K562 (cell line): ENCODE results near the gene CPSF4. TPM values are rescaled to one million over a fixed set of nuclear protein-coding genes. Genes with fewer than 3 reads are reported as not detected.

Experiments used
- CREM ChIP-seq: IDR thresholded peaks from 2 replicates; pipeline ENCODE4 v1.6.1; 2014; ENCODE audit warnings: antibody characterized with exemption, low read depth
- DNMT1 ChIP-seq: fragments of 450-650 bp; IDR thresholded peaks from 2 replicates; pipeline ENCODE4 v1.6.1; 2016; ENCODE audit warnings: antibody characterized with exemption, mild to moderate bottlenecking
- EP400 ChIP-seq: fragments of 450-650 bp; IDR thresholded peaks from 2 replicates; pipeline ENCODE4 v1.6.1; 2017; ENCODE audit warnings: antibody characterized with exemption, mild to moderate bottlenecking, moderate library complexity
- JUNB ChIP-seq: fragments of 450-650 bp; formaldehyde crosslinking; conservative IDR thresholded peaks from 2 replicates; pipeline ENCODE4 v1.4.0; 2020; ENCODE audit warnings: mild to moderate bottlenecking
- NFRKB ChIP-seq: fragments of 450-650 bp; IDR thresholded peaks from 2 replicates; pipeline ENCODE4 v1.6.1; 2016; ENCODE audit warnings: low read depth
- PHF8 ChIP-seq: fragments of 200-600 bp; sonication (generic); IDR thresholded peaks from 2 replicates; pipeline ENCODE4 v1.6.1; 2012; ENCODE audit warnings: mixed run types, mild to moderate bottlenecking, inconsistent platforms, low read length, moderate library complexity, borderline replicate concordance
- RFX1 ChIP-seq: fragments of 450-650 bp; IDR thresholded peaks from 2 replicates; pipeline ENCODE4 v1.6.1; 2016; ENCODE audit warnings: mild to moderate bottlenecking, moderate library complexity
- SNRNP70 ChIP-seq: fragments of 200-400 bp; formaldehyde crosslinking; optimal IDR thresholded peaks from 2 replicates; pipeline ENCODE3; 2017; ENCODE audit warnings: low read depth, low read length
- TEAD1 ChIP-seq, 2 experiments: fragments of 450-650 bp in 1 of 2; sonication (generic) in 1 of 2; formaldehyde crosslinking; IDR thresholded peaks; 2 replicates each; pipeline versions ENCODE4 v1.4.0 to v1.8.0; 2020 to 2022; ENCODE audit warnings: mild to moderate bottlenecking in 2 of 2, missing genetic modification reagents in 1 of 2
- ZNF551 ChIP-seq: fragments of 250-450 bp; sonication (Bioruptor Pico); IDR thresholded peaks from 2 replicates; pipeline ENCODE4 v1.5.0; 2021; ENCODE audit warnings: mild to moderate bottlenecking, moderate library complexity
- polyA plus RNA-seq, 8 experiments: library from polyadenylated mRNA; depleted of rRNA in 4 of 8; stranded (reverse) in 5 of 8; unstranded in 3 of 8; fragments of >200 nt; fragmentation: Nextera tagmentation in 2 of 8; fragmentation: Illumina TruSeq in 1 of 8; extraction: Ambion mirVana in 2 of 8; extraction: Trizol in 1 of 8; gene quantifications; 2 replicates each; pipeline versions ENCODE4 v1.2.1 to v1.2.3, GENCODE V29; 2011 to 2014; ENCODE audit warnings: inconsistent platforms in 1 of 8, missing spikeins in 1 of 8
- total RNA-seq, 7 experiments: library from RNA; depleted of rRNA in 6 of 7; stranded (reverse); fragments of >200 nt in 6 of 7; fragmentation: Illumina TruSeq in 2 of 7; extraction: Trizol in 2 of 7; gene quantifications; 2 replicates each; pipeline versions ENCODE4 v1.2.1 to v1.2.3, GENCODE V29; 2011 to 2021; ENCODE audit warnings: low replicate concordance in 1 of 7
- TF ChIP-seq, protein P1 (sequence below), 2 experiments: fragments of 450-650 bp; formaldehyde crosslinking in 1 of 2; IDR thresholded peaks; 2 replicates each; pipeline versions ENCODE4 v1.4.0 to v1.6.1; 2014 to 2020; ENCODE audit warnings: mild to moderate bottlenecking in 2 of 2, borderline replicate concordance in 1 of 2, low read depth in 1 of 2
- TF ChIP-seq, protein P2 (sequence below): sonication (generic); formaldehyde crosslinking; IDR thresholded peaks from 2 replicates; pipeline ENCODE4 v1.8.1; 2022; ENCODE audit warnings: missing genetic modification reagents
- TF ChIP-seq, protein P3 (sequence below): fragments of 250-450 bp; sonication (Bioruptor Pico); IDR thresholded peaks from 2 replicates; pipeline ENCODE4 v1.6.1; 2021; ENCODE audit warnings: mild to moderate bottlenecking
- TF ChIP-seq, protein P4 (sequence below): IDR thresholded peaks from 2 replicates; pipeline ENCODE4 v1.6.1; 2014; ENCODE audit warnings: antibody characterized with exemption
- TF ChIP-seq, protein P5 (sequence below): fragments of 250-450 bp; sonication (Bioruptor Pico); IDR thresholded peaks from 2 replicates; pipeline ENCODE4 v1.4.0; 2020; ENCODE audit warnings: mild to moderate bottlenecking

Gene CPSF4
- total and polyA plus RNA-seq, 9 of the 15 experiments (the other 6 are each of a cell fraction or from before 2014, with no cell fraction given): 16.9 to 118 (median 71.7) TPM

DNA sequence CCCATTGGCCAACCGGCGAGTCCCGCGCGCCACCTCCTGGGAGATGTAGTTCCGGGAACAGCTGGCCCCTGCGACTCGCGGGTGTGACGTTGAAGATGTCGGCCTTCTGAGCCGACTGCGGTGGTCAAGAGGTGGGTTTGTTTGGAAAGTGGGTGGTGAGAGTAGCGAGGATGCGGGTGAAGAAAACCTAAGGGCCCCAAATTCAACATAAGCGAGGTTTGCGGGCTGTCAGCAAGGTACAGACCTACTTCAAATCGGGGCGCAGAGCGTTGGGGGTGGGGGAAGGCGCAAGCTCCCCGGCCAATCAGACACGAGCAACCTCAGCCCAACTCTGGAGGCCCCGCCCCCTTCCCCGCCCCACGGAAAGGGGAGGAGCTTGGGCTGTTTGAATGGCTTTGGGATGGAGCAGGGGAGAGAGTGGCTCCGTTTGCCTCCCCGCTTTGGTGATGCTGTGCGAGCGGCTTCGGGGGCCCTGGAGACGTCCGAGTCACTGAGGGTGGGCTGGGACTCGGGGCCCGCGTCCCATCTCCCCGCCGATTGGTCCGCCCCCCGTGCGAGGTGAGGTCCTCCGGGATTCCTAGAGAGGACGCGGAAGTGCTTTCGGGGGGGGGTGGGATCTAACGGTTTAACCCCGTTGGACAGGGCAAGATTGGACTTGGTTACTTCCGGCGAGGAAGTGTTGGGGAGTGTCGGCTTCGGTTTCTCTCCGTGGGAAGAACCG is 66.0 kb downstream of the CPSF4 start, which contains the start of gene ZKSCAN5 (continued):
- TF ChIP-seq, protein P1, sequence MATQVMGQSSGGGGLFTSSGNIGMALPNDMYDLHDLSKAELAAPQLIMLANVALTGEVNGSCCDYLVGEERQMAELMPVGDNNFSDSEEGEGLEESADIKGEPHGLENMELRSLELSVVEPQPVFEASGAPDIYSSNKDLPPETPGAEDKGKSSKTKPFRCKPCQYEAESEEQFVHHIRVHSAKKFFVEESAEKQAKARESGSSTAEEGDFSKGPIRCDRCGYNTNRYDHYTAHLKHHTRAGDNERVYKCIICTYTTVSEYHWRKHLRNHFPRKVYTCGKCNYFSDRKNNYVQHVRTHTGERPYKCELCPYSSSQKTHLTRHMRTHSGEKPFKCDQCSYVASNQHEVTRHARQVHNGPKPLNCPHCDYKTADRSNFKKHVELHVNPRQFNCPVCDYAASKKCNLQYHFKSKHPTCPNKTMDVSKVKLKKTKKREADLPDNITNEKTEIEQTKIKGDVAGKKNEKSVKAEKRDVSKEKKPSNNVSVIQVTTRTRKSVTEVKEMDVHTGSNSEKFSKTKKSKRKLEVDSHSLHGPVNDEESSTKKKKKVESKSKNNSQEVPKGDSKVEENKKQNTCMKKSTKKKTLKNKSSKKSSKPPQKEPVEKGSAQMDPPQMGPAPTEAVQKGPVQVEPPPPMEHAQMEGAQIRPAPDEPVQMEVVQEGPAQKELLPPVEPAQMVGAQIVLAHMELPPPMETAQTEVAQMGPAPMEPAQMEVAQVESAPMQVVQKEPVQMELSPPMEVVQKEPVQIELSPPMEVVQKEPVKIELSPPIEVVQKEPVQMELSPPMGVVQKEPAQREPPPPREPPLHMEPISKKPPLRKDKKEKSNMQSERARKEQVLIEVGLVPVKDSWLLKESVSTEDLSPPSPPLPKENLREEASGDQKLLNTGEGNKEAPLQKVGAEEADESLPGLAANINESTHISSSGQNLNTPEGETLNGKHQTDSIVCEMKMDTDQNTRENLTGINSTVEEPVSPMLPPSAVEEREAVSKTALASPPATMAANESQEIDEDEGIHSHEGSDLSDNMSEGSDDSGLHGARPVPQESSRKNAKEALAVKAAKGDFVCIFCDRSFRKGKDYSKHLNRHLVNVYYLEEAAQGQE (IDR thresholded peaks at IDR 0.05; ENCODE audit: borderline replicate concordance): no peak
- TF ChIP-seq, protein P1 (CRISPR knock-in tag; IDR thresholded peaks at IDR 0.05; ENCODE audit: low read depth): no peak; the same call in 1 of the 2 replicates
- TF ChIP-seq NFRKB: peak; percentile 88
- TF ChIP-seq RFX1: no peak
- TF ChIP-seq CREM: peak; percentile 96
- TF ChIP-seq JUNB (CRISPR knock-in tag): no peak
- TF ChIP-seq SNRNP70: no peak
- TF ChIP-seq PHF8: peak; percentile 76; the same call in 1 of the 2 replicates
- TF ChIP-seq, protein P2, sequence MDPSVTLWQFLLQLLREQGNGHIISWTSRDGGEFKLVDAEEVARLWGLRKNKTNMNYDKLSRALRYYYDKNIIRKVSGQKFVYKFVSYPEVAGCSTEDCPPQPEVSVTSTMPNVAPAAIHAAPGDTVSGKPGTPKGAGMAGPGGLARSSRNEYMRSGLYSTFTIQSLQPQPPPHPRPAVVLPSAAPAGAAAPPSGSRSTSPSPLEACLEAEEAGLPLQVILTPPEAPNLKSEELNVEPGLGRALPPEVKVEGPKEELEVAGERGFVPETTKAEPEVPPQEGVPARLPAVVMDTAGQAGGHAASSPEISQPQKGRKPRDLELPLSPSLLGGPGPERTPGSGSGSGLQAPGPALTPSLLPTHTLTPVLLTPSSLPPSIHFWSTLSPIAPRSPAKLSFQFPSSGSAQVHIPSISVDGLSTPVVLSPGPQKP: no peak
- peak in 1 of 2 experiments; percentile 28; a peak in 1 of 4 replicates for TF ChIP-seq TEAD1 (CRISPR knock-in tag; IDR thresholded peaks at IDR 0.05)
- TF ChIP-seq, protein P3, sequence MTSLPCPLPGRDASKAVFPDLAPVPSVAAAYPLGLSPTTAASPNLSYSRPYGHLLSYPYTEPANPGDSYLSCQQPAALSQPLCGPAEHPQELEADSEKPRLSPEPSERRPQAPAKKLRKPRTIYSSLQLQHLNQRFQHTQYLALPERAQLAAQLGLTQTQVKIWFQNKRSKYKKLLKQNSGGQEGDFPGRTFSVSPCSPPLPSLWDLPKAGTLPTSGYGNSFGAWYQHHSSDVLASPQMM (CRISPR knock-in tag): no peak
- peak; percentile 93 for TF ChIP-seq EP400
- TF ChIP-seq, protein P4, sequence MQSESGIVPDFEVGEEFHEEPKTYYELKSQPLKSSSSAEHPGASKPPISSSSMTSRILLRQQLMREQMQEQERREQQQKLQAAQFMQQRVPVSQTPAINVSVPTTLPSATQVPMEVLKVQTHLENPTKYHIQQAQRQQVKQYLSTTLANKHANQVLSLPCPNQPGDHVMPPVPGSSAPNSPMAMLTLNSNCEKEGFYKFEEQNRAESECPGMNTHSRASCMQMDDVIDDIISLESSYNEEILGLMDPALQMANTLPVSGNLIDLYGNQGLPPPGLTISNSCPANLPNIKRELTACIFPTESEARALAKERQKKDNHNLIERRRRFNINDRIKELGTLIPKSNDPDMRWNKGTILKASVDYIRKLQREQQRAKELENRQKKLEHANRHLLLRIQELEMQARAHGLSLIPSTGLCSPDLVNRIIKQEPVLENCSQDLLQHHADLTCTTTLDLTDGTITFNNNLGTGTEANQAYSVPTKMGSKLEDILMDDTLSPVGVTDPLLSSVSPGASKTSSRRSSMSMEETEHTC: no peak
- no peak for TF ChIP-seq ZNF551
- TF ChIP-seq, protein P5, sequence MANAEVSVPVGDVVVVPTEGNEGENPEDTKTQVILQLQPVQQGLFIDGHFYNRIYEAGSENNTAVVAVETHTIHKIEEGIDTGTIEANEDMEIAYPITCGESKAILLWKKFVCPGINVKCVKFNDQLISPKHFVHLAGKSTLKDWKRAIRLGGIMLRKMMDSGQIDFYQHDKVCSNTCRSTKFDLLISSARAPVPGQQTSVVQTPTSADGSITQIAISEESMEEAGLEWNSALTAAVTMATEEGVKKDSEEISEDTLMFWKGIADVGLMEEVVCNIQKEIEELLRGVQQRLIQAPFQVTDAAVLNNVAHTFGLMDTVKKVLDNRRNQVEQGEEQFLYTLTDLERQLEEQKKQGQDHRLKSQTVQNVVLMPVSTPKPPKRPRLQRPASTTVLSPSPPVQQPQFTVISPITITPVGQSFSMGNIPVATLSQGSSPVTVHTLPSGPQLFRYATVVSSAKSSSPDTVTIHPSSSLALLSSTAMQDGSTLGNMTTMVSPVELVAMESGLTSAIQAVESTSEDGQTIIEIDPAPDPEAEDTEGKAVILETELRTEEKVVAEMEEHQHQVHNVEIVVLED (CRISPR knock-in tag): peak; percentile 21; the same call in 1 of the 2 replicates
- peak; percentile 96 for TF ChIP-seq DNMT1
